HG03457 (cell line): ENCODE measurements around the gene AKAP10.
"Not testable (repeated sequence)": the region's sequence is repeated elsewhere in the genome, so short reads cannot be mapped to it uniquely, and the experiment has no call there.

Source experiments
- ATAC-seq: cut with Tn5 transposase; IDR thresholded peaks from one replicate; pipeline ENCODE4 v1.9.1; 2021; ENCODE audit warnings: moderate number of reproducible peaks; ENCODE audit not compliant: unreplicated experiment

The AKAP10 gene

DNA sequence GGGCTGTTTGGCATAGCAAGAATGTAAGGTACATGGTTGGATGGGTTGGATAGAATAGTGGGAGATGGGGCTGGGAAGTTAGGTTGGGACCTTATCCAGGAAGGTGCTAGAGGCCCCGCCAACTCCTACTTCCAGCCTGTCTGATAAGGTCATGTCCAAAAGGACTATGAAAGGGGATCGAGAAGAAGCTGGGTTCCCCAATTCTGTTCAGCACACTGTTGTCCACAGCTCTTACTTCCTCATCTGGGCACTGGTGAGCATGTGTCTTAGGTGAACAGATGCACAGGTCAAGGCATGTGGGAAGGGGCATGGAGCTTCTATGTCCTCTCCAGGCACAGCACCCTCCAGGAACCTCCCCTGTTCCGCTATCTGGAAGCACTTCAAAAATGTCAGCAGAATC lies 104.3 kb downstream of the AKAP10 start:
- ATAC-seq, result no peak

DNA sequence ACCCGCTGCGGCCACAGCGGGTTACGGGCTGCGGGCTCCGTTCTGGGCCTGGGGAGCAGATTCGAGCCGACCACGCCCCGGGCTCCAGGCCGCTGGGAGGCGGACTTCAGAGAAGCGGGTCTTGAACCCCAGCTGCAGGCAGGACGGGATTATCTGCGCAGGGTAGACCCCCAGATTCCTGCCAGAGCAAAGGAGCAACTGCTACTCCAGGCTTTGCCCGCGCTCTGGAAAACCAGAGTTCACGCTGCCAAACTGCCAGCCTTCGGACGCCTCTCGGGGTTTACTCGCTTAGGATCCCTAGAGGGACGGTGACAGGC lies 109.6 kb downstream of the AKAP10 start:
- no peak for ATAC-seq

DNA sequence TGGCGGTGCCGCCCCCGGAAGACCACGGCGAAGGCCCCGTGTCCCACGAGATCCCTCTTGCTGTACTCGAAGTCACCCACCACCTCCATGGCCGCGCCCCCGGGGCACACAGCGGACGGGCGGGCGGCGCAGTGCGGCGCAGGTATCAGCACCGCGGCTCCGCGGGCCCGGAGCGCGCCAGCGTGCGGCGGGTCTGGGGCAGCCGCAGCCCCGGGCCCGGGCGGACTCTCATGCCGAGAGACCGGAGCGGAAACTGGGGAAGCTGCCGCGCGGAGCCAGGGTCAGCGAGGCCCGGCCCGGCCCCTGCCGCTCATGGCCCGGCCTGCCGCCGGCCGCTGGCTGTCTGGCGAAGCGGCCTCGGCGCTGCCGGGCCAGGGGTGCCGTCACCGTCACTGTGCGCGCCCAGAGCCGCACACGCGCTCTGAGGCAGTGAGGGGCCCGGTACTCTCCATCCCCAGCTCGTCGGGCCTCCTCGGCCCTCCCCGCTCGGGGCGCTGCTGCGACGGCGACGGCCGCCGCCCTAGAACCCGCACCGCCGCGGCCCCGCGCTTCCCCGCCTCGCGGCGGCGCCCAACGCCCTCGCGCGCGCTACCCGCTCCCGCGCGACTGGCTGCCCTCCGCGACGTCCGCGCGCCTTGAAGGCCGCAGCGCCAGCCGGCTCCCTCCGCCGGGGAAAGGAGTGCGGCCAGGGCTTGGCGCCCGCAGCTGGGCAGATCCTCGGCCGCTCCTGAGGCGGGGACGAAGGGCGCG lies 110.1 kb downstream of the AKAP10 start, which contains the start of gene ULK2:
Gene ULK2 (minus strand): TSS at position 608 of the 750 bp plus-strand sequence. CDS start 519 bp downstream, at position 89.
- ATAC-seq, result no peak

DNA sequence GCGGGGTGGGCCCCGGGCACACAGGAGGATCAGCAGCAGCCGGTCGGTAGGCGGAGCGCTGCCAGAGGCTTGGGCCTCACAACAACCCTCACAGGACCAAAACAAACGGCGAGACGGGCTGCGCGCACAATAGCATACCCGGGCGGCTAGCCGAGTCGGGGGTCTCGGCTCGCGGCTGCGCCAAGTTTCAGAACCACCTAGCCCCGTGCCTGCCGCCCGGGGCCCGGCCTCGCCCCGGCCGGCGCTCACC lies 110.6 kb downstream of the AKAP10 start:
- no peak for ATAC-seq

DNA sequence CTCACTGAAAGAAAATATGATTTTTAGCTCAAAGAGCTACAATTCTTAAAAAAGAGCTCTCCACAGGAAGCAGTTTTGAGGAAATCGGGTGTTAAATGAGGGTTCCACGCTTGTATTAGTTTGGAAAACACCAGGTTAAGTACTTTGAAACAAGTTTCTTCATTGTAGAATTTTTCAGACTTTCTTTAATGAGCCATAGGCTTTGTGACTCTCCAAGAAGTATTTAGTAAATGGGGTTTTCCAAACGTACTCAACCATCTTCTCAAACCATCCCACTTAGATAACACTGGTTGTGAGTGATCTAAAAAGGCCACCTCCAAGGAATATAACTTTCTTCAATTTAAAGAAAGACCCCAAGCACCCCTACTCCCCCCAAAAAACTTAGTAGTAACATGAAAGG lies 112.6 kb downstream of the AKAP10 start:
- no peak for ATAC-seq

DNA sequence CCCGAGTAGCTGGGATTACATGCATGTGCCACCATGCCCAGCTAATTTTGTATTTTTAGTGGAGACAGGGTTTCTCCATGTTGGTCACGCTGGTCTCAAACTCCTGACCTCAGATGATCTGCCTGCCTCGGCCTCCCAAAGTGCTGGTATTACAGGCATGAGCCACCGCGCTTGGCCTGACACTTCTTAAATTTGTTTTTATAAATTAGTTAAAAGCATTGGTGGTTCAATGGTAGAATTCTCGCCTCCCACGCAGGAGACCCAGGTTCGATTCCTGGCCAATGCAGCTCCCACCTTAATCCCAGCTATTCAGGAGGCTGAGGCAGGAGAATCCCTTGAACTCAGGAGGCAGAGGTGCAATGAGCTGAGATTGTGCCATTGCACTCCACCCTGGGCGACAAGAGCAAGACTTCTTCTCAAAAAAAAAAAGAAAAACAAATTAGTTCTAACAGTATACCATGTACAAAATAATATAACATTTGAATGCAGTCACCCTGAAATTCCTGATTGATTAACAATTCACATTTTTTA lies 116.9 kb downstream of the AKAP10 start:
- not testable (repeated sequence) for ATAC-seq

DNA sequence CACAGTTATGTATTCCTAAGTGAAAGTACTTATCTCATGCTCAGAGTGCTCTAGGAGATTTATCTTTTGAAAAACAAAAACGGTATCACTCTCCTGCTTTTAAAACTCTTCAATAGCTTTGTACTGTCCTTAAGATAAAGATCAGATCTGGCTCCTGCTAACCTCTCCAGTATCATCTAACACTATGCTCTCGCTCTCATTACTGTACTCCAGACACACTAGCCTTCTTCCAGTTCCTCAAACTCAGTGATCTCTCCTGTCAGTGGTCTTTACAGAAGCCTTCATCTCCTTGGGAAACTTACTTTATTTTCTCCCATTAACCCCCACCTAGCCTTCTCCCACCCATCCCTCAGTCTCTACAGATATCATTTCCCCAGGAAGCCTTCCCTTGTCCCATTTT lies 120.0 kb downstream of the AKAP10 start:
- ATAC-seq, result no peak
